B cell (primary cell): Measurements from ENCODE around the gene GRIN3A. TPM values are rescaled to one million over a fixed set of nuclear protein-coding genes. Genes with fewer than 3 reads are reported as not detected.

ENCODE experiments used
- ATAC-seq: fragments of 200-7000 bp; cut with Tn5 transposase; one replicate; pipeline ENCODE4 v1.10.0; 2021; ENCODE audit warnings: low read depth, mild to moderate bottlenecking, moderate number of reproducible peaks, moderate library complexity
- CTCF ChIA-PET: fragments of 350-600 bp; sonication (Branson Sonifier 250); formaldehyde crosslinking; loops from one replicate; lab custom pipeline; 2021; ENCODE audit warnings: antibody characterized with exemption, inconsistent platforms; lab: Charles Lee
- POLR2A ChIA-PET: fragments of 350-600 bp; sonication (Branson Sonifier 250); formaldehyde crosslinking; loops from one replicate; lab custom pipeline; 2021; ENCODE audit warnings: antibody characterized with exemption; lab: Charles Lee
- DNase-seq: peaks from one replicate; pipeline ENCODE4 v3.0.0; 2013
- H2AFZ ChIP-seq: 2 replicates; pipeline ENCODE4 v1.6.1; 2012; ENCODE audit warnings: mild to moderate bottlenecking, low read depth, low read length; ENCODE audit not compliant: insufficient read depth, poor library complexity, severe bottlenecking
- H3K27ac ChIP-seq, 2 donors: 1 replicate in 1 of 2; 2 replicates in 1 of 2; pipeline ENCODE4 v1.5.1; 2012 to 2013; ENCODE audit warnings: low read length in 2 of 2, mild to moderate bottlenecking in 2 of 2, moderate library complexity in 1 of 2
- H3K27me3 ChIP-seq, 4 experiments: fragments of 200-600 bp in 1 of 4; sonication (generic) in 1 of 4; replicated peaks in 1 of 4; 1 replicate in 2 of 4; 2 replicates in 2 of 4; pipeline versions ENCODE4 v1.6.1 to v1.7.0; 2013 to 2016; ENCODE audit warnings: low read length in 3 of 4, mild to moderate bottlenecking in 2 of 4, mixed read lengths in 1 of 4, moderate library complexity in 1 of 4; ENCODE audit not compliant: insufficient read depth in 4 of 4, control insufficient read depth in 3 of 4; ENCODE audit errors: control extremely low read depth in 1 of 4
- H3K36me3 ChIP-seq, 2 experiments: replicated peaks in 1 of 2; 1 replicate in 1 of 2; 2 replicates in 1 of 2; pipeline versions ENCODE4 v1.6.1 to v1.7.1; 2013; ENCODE audit warnings: low read length in 1 of 2; ENCODE audit not compliant: insufficient read depth in 2 of 2, control insufficient read depth in 1 of 2; ENCODE audit errors: control extremely low read depth in 1 of 2, extremely low read depth in 1 of 2
- H3K4me1 ChIP-seq, 2 donors: fragments of 200-600 bp in 1 of 2; sonication (generic) in 1 of 2; 1 replicate in 1 of 2; 2 replicates in 1 of 2; pipeline versions ENCODE4 v1.5.1 to v1.6.1; 2013 to 2017; ENCODE audit warnings: low read length in 2 of 2; ENCODE audit not compliant: control insufficient read depth in 2 of 2, insufficient read depth in 2 of 2
- H3K4me2 ChIP-seq: replicated peaks from 2 replicates; pipeline ENCODE3; 2012; ENCODE audit warnings: mild to moderate bottlenecking, low read depth, low read length; ENCODE audit not compliant: poor library complexity, severe bottlenecking
- H3K4me3 ChIP-seq, 5 experiments: fragments of 200-600 bp in 1 of 5; sonication (generic) in 1 of 5; 1 replicate in 3 of 5; 2 replicates in 2 of 5; pipeline versions ENCODE4 v1.5.1 to v1.7.0; 2011 to 2016; ENCODE audit warnings: low read length in 4 of 5, mild to moderate bottlenecking in 4 of 5, low read depth in 2 of 5, control low read depth in 1 of 5, moderate library complexity in 1 of 5; ENCODE audit not compliant: insufficient read depth in 1 of 5; ENCODE audit errors: control extremely low read depth in 1 of 5, extremely low read depth in 1 of 5
- H3K79me2 ChIP-seq: fragments of 200-600 bp; sonication (generic); one replicate; pipeline ENCODE4 v1.6.0; 2016; ENCODE audit warnings: low read length; ENCODE audit not compliant: control insufficient read depth, insufficient read depth
- H3K9ac ChIP-seq: fragments of 200-600 bp; sonication (generic); 2 replicates; pipeline ENCODE4 v1.6.1; 2017; ENCODE audit warnings: mild to moderate bottlenecking, low read length, moderate library complexity
- H3K9me3 ChIP-seq, 3 donors: one replicate each; pipeline versions ENCODE4 v1.6.1 to v1.7.1; 2013; ENCODE audit warnings: low read length in 2 of 3; ENCODE audit not compliant: control insufficient read depth in 2 of 3, insufficient read depth in 1 of 3; ENCODE audit errors: control extremely low read depth in 1 of 3
- H4K20me1 ChIP-seq: 2 replicates; pipeline ENCODE4 v1.6.0; 2012; ENCODE audit warnings: mild to moderate bottlenecking, low read length; ENCODE audit not compliant: insufficient read depth, control insufficient read depth, poor library complexity, severe bottlenecking
- H3K27ac Mint-ChIP-seq: one replicate; pipeline ENCODE4 v1.8.0; 2021; ENCODE audit warnings: mixed read lengths
- H3K27me3 Mint-ChIP-seq: one replicate; pipeline ENCODE4 v1.8.0; 2021; ENCODE audit warnings: mixed read lengths
- H3K4me1 Mint-ChIP-seq: one replicate; pipeline ENCODE4 v1.8.0; 2021; ENCODE audit warnings: mixed read lengths
- H3K4me3 Mint-ChIP-seq: one replicate; pipeline ENCODE4 v1.8.0; 2021; ENCODE audit warnings: mixed read lengths
- H3K9me3 Mint-ChIP-seq: one replicate; pipeline ENCODE4 v1.8.0; 2022; ENCODE audit warnings: mixed read lengths; ENCODE audit not compliant: insufficient read depth
- EZH2 ChIP-seq: IDR thresholded peaks from 2 replicates; pipeline ENCODE4 v1.6.1; 2012; ENCODE audit warnings: borderline replicate concordance, low read depth, mild to moderate bottlenecking, moderate library complexity, low read length; ENCODE audit not compliant: insufficient read depth, poor library complexity, severe bottlenecking
- WGBS: methylation state at CpG from one replicate; pipeline ENCODE4 v1.1.5; 2013; ENCODE audit warnings: missing lambda C conversion rate; ENCODE audit not compliant: insufficient coverage; 5-methylcytosine and 5-hydroxymethylcytosine counted together
- intact Hi-C: fragments of 100-400 bp; cut with micrococcal nuclease; formaldehyde crosslinking; loops from one replicate; pipeline ENCODE4 v1.10.0; 2022
- polyA plus RNA-seq: library from polyadenylated mRNA; depleted of rRNA; stranded (reverse); fragments of >200 nt; gene quantifications from 2 replicates; pipeline ENCODE4 v1.2.3, GENCODE V29; 2012
- total RNA-seq, 2 donors: library from RNA; stranded (reverse); fragments of 120-200 nt in 1 of 2; gene quantifications; 1 replicate in 1 of 2; 2 replicates in 1 of 2; pipeline versions ENCODE4 v1.2.3 to v1.2.4, GENCODE V29; 2013 to 2022
- TF ChIP-seq, protein P1 (sequence below): fragments of 200-600 bp; IDR thresholded peaks from one replicate; pipeline ENCODE4 v1.8.0; 2022; ENCODE audit warnings: antibody characterized with exemption, mild to moderate bottlenecking

The GRIN3A gene
- total and polyA plus RNA-seq, 2 donors (not counting 1 experiment from before 2014, with no cell fraction given) = not detected

DNA sequence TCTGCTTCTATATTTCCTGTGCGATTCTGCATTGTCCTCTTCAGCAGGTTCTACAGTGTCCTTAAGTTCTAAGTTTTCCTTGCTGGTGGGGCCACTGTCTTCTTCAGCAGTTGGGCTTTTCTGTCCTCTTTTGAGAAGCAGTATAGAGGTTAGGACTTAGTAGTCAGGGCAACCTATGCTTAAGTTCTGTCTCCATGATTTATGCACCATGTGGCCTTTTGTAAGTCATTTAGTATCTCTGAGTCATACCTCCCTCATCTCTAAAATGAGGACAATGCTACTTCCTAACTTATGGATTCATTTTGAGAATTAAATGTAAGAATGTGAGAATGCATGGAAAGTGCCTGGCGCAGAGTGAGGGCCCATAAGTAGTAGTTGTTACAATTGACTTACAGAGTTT, 46.8 kb downstream of the GRIN3A start:
- no peaks in the 10 kb centered on the region for H3K36me3 ChIP-seq
- H3K27me3 Mint-ChIP-seq = peaks cover 3% of the 10 kb centered on the region
- intact Hi-C loops = no loop called here
- no peak overlapping the region for H3K9ac ChIP-seq
- no peaks in the 10 kb centered on the region for H3K79me2 ChIP-seq
- ChIA-PET CTCF (no interaction called here), POLR2A (no interaction called here)
- TF ChIP-seq, protein P1, sequence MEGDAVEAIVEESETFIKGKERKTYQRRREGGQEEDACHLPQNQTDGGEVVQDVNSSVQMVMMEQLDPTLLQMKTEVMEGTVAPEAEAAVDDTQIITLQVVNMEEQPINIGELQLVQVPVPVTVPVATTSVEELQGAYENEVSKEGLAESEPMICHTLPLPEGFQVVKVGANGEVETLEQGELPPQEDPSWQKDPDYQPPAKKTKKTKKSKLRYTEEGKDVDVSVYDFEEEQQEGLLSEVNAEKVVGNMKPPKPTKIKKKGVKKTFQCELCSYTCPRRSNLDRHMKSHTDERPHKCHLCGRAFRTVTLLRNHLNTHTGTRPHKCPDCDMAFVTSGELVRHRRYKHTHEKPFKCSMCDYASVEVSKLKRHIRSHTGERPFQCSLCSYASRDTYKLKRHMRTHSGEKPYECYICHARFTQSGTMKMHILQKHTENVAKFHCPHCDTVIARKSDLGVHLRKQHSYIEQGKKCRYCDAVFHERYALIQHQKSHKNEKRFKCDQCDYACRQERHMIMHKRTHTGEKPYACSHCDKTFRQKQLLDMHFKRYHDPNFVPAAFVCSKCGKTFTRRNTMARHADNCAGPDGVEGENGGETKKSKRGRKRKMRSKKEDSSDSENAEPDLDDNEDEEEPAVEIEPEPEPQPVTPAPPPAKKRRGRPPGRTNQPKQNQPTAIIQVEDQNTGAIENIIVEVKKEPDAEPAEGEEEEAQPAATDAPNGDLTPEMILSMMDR = no peak
- no peak for TF ChIP-seq EZH2
- no peak overlapping the region for H3K4me3 Mint-ChIP-seq
- H3K9me3 ChIP-seq = no peaks in the 10 kb centered on the region
- DNase-seq (no peak), ATAC-seq (no peak)
- peaks cover 0 to 3% (median 0%) of the 10 kb centered on the region in 4 experiments for H3K27me3 ChIP-seq
- H3K4me1 Mint-ChIP-seq = no peaks in the 10 kb centered on the region
- no CpG with 5 or more reads among the region's 2 CpGs for WGBS
- H3K4me1 ChIP-seq = no peaks in the 10 kb centered on the region
- no peak overlapping the region for H3K27ac Mint-ChIP-seq
- H2AFZ ChIP-seq = no peak overlapping the region
- no peak overlapping the region for H3K27ac ChIP-seq
- no peaks in the 10 kb centered on the region for H4K20me1 ChIP-seq
- H3K4me3 ChIP-seq = no peak overlapping the region
- no peaks in the 10 kb centered on the region for H3K9me3 Mint-ChIP-seq
- H3K4me2 ChIP-seq = no peak overlapping the region

DNA sequence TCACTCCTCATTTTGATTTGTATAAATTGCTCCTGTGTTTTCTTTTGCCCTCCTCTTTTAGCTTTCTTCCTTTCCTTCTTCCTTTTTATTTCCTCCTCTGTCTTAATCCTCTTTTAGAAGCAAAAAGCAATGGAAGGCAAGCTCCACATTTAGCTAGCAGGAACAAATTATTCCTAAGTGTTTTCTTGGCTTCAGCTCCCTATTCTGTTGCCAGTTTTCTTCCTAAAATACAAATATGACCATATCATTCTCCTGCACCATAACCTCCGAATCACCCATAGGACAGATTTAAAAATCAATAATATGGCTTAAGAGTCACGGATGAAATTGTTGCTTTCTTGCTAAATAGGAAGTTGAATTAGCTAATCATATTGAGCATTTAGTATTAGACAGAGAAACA, 49.4 kb downstream of the GRIN3A start:
- no CpG with 5 or more reads among the region's 2 CpGs for WGBS
- Mint-ChIP-seq H3K4me3 (no peak overlapping the region), H3K9me3 (no peaks in the 10 kb centered on the region), H3K27ac (no peak overlapping the region), H3K27me3 (peaks cover 4% of the 10 kb centered on the region), H3K4me1 (no peaks in the 10 kb centered on the region)
- CTCF ChIA-PET = no interaction called here
- intact Hi-C loops = no loop called here
- no peaks in the 10 kb centered on the region for H4K20me1 ChIP-seq
- H2AFZ ChIP-seq = no peak overlapping the region
- no peaks in the 10 kb centered on the region for H3K9me3 ChIP-seq
- no peaks in the 10 kb centered on the region for H3K36me3 ChIP-seq
- H3K27ac ChIP-seq = no peak overlapping the region
- TF ChIP-seq, protein P1 = no peak
- no peak for TF ChIP-seq EZH2
- H3K4me3 ChIP-seq = no peak overlapping the region
- POLR2A ChIA-PET = no interaction called here
- no peak overlapping the region for H3K4me2 ChIP-seq
- no peaks in the 10 kb centered on the region for H3K4me1 ChIP-seq
- no peak for ATAC-seq
- peaks cover 0 to 4% (median 0%) of the 10 kb centered on the region in 4 experiments for H3K27me3 ChIP-seq
- H3K9ac ChIP-seq = no peak overlapping the region
- DNase-seq = no peak
- H3K79me2 ChIP-seq = no peaks in the 10 kb centered on the region
